ENCODE measurements around the gene UBAC1.

DNA sequence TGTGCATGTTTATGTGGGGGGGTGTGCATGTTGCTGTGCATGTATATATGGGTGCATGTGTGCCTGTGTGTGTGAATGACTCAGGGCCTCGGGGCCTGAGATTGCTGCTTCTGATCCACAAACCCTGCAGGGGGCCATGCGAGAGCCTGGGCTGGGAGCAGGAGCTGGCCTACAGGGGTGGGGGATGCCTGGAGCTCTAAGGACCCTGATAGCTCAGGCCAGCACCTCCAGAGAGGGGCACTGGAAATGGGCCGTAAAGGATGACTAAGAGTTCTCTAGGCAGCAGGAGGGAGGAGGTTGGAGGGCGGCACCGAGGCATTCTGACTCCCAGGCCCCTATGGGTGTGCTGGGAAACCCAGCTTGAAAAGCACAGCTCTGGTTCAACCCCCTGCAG, 6.9 kb upstream of the UBAC1 start:
- TF ChIP-seq, protein P1, sequence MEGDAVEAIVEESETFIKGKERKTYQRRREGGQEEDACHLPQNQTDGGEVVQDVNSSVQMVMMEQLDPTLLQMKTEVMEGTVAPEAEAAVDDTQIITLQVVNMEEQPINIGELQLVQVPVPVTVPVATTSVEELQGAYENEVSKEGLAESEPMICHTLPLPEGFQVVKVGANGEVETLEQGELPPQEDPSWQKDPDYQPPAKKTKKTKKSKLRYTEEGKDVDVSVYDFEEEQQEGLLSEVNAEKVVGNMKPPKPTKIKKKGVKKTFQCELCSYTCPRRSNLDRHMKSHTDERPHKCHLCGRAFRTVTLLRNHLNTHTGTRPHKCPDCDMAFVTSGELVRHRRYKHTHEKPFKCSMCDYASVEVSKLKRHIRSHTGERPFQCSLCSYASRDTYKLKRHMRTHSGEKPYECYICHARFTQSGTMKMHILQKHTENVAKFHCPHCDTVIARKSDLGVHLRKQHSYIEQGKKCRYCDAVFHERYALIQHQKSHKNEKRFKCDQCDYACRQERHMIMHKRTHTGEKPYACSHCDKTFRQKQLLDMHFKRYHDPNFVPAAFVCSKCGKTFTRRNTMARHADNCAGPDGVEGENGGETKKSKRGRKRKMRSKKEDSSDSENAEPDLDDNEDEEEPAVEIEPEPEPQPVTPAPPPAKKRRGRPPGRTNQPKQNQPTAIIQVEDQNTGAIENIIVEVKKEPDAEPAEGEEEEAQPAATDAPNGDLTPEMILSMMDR (IDR thresholded peaks at IDR 0.05; ENCODE audit: low read depth, low read length, missing input control), result no peak
- TF ChIP-seq RAD21 (IDR thresholded peaks at IDR 0.05) (no peak), RXRA (IDR thresholded peaks at IDR 0.05) (no peak), JUND (IDR thresholded peaks at IDR 0.05) (no peak), TAF1 (conservative IDR thresholded peaks at IDR 0.05) (no peak), FOXA1 (IDR thresholded peaks at IDR 0.05) (no peak), YY1 (IDR thresholded peaks at IDR 0.05) (no peak), GABPA (IDR thresholded peaks at IDR 0.05 in 1 of 2, conservative IDR thresholded peaks at IDR 0.05 in 1 of 2) (no peak)
- TF ChIP-seq, protein P2, sequence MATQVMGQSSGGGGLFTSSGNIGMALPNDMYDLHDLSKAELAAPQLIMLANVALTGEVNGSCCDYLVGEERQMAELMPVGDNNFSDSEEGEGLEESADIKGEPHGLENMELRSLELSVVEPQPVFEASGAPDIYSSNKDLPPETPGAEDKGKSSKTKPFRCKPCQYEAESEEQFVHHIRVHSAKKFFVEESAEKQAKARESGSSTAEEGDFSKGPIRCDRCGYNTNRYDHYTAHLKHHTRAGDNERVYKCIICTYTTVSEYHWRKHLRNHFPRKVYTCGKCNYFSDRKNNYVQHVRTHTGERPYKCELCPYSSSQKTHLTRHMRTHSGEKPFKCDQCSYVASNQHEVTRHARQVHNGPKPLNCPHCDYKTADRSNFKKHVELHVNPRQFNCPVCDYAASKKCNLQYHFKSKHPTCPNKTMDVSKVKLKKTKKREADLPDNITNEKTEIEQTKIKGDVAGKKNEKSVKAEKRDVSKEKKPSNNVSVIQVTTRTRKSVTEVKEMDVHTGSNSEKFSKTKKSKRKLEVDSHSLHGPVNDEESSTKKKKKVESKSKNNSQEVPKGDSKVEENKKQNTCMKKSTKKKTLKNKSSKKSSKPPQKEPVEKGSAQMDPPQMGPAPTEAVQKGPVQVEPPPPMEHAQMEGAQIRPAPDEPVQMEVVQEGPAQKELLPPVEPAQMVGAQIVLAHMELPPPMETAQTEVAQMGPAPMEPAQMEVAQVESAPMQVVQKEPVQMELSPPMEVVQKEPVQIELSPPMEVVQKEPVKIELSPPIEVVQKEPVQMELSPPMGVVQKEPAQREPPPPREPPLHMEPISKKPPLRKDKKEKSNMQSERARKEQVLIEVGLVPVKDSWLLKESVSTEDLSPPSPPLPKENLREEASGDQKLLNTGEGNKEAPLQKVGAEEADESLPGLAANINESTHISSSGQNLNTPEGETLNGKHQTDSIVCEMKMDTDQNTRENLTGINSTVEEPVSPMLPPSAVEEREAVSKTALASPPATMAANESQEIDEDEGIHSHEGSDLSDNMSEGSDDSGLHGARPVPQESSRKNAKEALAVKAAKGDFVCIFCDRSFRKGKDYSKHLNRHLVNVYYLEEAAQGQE (IDR thresholded peaks at IDR 0.05), result no peak
- TF ChIP-seq, protein P3, sequence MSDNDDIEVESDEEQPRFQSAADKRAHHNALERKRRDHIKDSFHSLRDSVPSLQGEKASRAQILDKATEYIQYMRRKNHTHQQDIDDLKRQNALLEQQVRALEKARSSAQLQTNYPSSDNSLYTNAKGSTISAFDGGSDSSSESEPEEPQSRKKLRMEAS (IDR thresholded peaks at IDR 0.05), result no peak
- TF ChIP-seq, protein P4, sequence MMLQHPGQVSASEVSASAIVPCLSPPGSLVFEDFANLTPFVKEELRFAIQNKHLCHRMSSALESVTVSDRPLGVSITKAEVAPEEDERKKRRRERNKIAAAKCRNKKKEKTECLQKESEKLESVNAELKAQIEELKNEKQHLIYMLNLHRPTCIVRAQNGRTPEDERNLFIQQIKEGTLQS (IDR thresholded peaks at IDR 0.05), result no peak

Data from liver (tissue), 3 donors.